OCI-LY1 (cell line): ENCODE data around the gene KIF16B.
A peak's percentile ranks its signal among the peaks of the same experiment; 100 is the strongest.

Experiments
- H2AFZ ChIP-seq: fragments of 200-600 bp; sonication (generic), shearing (Covaris generic); 2 replicates; pipeline ENCODE4 v1.6.0; 2014; ENCODE audit warnings: antibody characterized with exemption, mild to moderate bottlenecking, low read length
- H3F3A ChIP-seq: fragments of 200-600 bp; sonication (generic), shearing (Covaris generic); 2 replicates; pipeline ENCODE4 v1.6.0; 2014; ENCODE audit warnings: mild to moderate bottlenecking, antibody characterized with exemption, low read length, moderate library complexity; ENCODE audit not compliant: insufficient read depth
- H3K27ac ChIP-seq: fragments of 200-600 bp; sonication (generic); 2 replicates; pipeline ENCODE4 v1.5.1; 2014; ENCODE audit warnings: low read length, mixed run types, mild to moderate bottlenecking, low read depth; ENCODE audit not compliant: poor library complexity, severe bottlenecking
- H3K27me3 ChIP-seq: fragments of 200-600 bp; sonication (generic); 2 replicates; pipeline ENCODE4 v1.6.0; 2014; ENCODE audit warnings: antibody characterized with exemption, mild to moderate bottlenecking, low read length, moderate library complexity; ENCODE audit not compliant: insufficient read depth
- H3K36me3 ChIP-seq: fragments of 200-600 bp; sonication (generic); 2 replicates; pipeline ENCODE4 v1.6.1; 2014; ENCODE audit warnings: mild to moderate bottlenecking, antibody characterized with exemption, low read length, moderate library complexity, mixed read lengths; ENCODE audit not compliant: insufficient read depth
- H3K4me1 ChIP-seq: fragments of 200-600 bp; sonication (generic); 2 replicates; pipeline ENCODE4 v1.5.1; 2014; ENCODE audit warnings: mild to moderate bottlenecking, low read length, moderate library complexity; ENCODE audit not compliant: insufficient read depth, severe bottlenecking
- H3K4me2 ChIP-seq: fragments of 200-600 bp; sonication (generic), shearing (Covaris generic); 2 replicates; pipeline ENCODE4 v1.6.1; 2014; ENCODE audit warnings: low read length
- H3K4me3 ChIP-seq: fragments of 200-600 bp; sonication (generic); 2 replicates; pipeline ENCODE4 v1.5.1; 2014; ENCODE audit warnings: low read length, low read depth, mild to moderate bottlenecking, mixed read lengths; ENCODE audit not compliant: poor library complexity, severe bottlenecking
- H3K79me2 ChIP-seq: fragments of 200-600 bp; shearing (Covaris generic); 2 replicates; pipeline ENCODE4 v1.6.1; 2016; ENCODE audit warnings: mixed run types, low read length, mixed read lengths; ENCODE audit not compliant: insufficient read depth
- H3K9ac ChIP-seq: fragments of 200-600 bp; sonication (generic), shearing (Covaris generic); 2 replicates; pipeline ENCODE4 v1.6.1; 2014; ENCODE audit warnings: mild to moderate bottlenecking, low read length, mixed read lengths
- H3K9me2 ChIP-seq: fragments of 200-600 bp; sonication (generic), shearing (Covaris generic); 2 replicates; pipeline ENCODE4 v1.6.1; 2014; ENCODE audit warnings: low read depth, mild to moderate bottlenecking, low read length, mixed read lengths
- H3K9me3 ChIP-seq: fragments of 200-600 bp; shearing (Covaris generic); 2 replicates; pipeline ENCODE4 v1.6.1; 2014; ENCODE audit warnings: low read length, mixed read lengths
- H4K20me1 ChIP-seq: fragments of 200-600 bp; sonication (generic), shearing (Covaris generic); 2 replicates; pipeline ENCODE4 v1.6.0; 2016; ENCODE audit warnings: mild to moderate bottlenecking, low read length; ENCODE audit not compliant: insufficient read depth
- EZH2 ChIP-seq: fragments of 200-600 bp; sonication (generic), shearing (Covaris generic); IDR thresholded peaks from 2 replicates; pipeline ENCODE4 v1.8.0; 2017; ENCODE audit warnings: borderline replicate concordance, mixed run types, mild to moderate bottlenecking, antibody characterized with exemption, low read length, moderate library complexity, mixed read lengths
- TF ChIP-seq, protein P1 (sequence below): fragments of 200-600 bp; sonication (generic), shearing (Covaris generic); IDR thresholded peaks from 2 replicates; pipeline ENCODE4 v1.5.1; 2017; ENCODE audit warnings: mild to moderate bottlenecking, antibody characterized with exemption, low read length, moderate library complexity, mixed read lengths

The KIF16B gene

GRCh38 chr20:16405254-16405653 is 168.0 kb downstream of the KIF16B start:
- Histone ChIP-seq H3K4me1 (no peaks in the 10 kb centered on the region), H2AFZ (no peak overlapping the region), H3K27ac (no peak overlapping the region), H3K79me2 (no peaks in the 10 kb centered on the region), H3K9me3 (no peaks in the 10 kb centered on the region), H3K27me3 (no peaks in the 10 kb centered on the region), H4K20me1 (no peaks in the 10 kb centered on the region), H3K9me2 (no peaks in the 10 kb centered on the region), H3K36me3 (peaks cover 3% of the 10 kb centered on the region; the same call in 1 of the 2 replicates), H3K4me2 (no peak overlapping the region), H3F3A (no peaks in the 10 kb centered on the region), H3K4me3 (no peak overlapping the region), H3K9ac (no peak overlapping the region)
- no peak for TF ChIP-seq EZH2
- TF ChIP-seq, protein P1, sequence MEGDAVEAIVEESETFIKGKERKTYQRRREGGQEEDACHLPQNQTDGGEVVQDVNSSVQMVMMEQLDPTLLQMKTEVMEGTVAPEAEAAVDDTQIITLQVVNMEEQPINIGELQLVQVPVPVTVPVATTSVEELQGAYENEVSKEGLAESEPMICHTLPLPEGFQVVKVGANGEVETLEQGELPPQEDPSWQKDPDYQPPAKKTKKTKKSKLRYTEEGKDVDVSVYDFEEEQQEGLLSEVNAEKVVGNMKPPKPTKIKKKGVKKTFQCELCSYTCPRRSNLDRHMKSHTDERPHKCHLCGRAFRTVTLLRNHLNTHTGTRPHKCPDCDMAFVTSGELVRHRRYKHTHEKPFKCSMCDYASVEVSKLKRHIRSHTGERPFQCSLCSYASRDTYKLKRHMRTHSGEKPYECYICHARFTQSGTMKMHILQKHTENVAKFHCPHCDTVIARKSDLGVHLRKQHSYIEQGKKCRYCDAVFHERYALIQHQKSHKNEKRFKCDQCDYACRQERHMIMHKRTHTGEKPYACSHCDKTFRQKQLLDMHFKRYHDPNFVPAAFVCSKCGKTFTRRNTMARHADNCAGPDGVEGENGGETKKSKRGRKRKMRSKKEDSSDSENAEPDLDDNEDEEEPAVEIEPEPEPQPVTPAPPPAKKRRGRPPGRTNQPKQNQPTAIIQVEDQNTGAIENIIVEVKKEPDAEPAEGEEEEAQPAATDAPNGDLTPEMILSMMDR: no peak

GRCh38 chr20:16404640-16405039 is 168.6 kb downstream of the KIF16B start:
- no peaks in the 10 kb centered on the region for H3K9me3 ChIP-seq
- H3K9ac ChIP-seq: no peak overlapping the region
- TF ChIP-seq, protein P1: no peak
- TF ChIP-seq EZH2: no peak
- no peaks in the 10 kb centered on the region for H3K79me2 ChIP-seq
- H3K4me3 ChIP-seq: no peak overlapping the region
- H3K9me2 ChIP-seq: no peaks in the 10 kb centered on the region
- H3K4me2 ChIP-seq: no peak overlapping the region
- no peaks in the 10 kb centered on the region for H3K27me3 ChIP-seq
- no peaks in the 10 kb centered on the region for H3F3A ChIP-seq
- H3K4me1 ChIP-seq: no peaks in the 10 kb centered on the region
- H2AFZ ChIP-seq: no peak overlapping the region
- H4K20me1 ChIP-seq: no peaks in the 10 kb centered on the region
- no peak overlapping the region for H3K27ac ChIP-seq
- peaks cover 3% of the 10 kb centered on the region; the same call in 1 of the 2 replicates for H3K36me3 ChIP-seq

GRCh38 chr20:16404171-16404570 is 169.1 kb downstream of the KIF16B start:
- TF ChIP-seq EZH2: no peak
- TF ChIP-seq, protein P1: peak; percentile 6; the same call in 1 of the 2 replicates
- Histone ChIP-seq H3K27ac (no peak overlapping the region), H3K9me2 (no peaks in the 10 kb centered on the region), H3K4me2 (no peak overlapping the region), H2AFZ (no peak overlapping the region), H3K4me1 (no peaks in the 10 kb centered on the region), H3K9ac (no peak overlapping the region), H4K20me1 (no peaks in the 10 kb centered on the region), H3K36me3 (peaks cover 3% of the 10 kb centered on the region; the same call in 1 of the 2 replicates), H3F3A (no peaks in the 10 kb centered on the region), H3K27me3 (no peaks in the 10 kb centered on the region), H3K9me3 (no peaks in the 10 kb centered on the region), H3K4me3 (no peak overlapping the region), H3K79me2 (no peaks in the 10 kb centered on the region)
